Hepatic stellate cell (primary cell): ENCODE results near the gene KLHL24.
A peak's percentile ranks its signal among the peaks of the same experiment; 100 is the strongest.
"Not testable (repeated sequence)": the region's sequence is repeated elsewhere in the genome, so short reads cannot be mapped to it uniquely, and the experiment has no call there.

Experiments used
- DNase-seq: peaks from one replicate; pipeline ENCODE4 v3.0.0; 2011; ENCODE audit warnings: low spot score

Gene KLHL24

GRCh38 chr3:183695569-183696364 lies 60.3 kb downstream of the KLHL24 start:
- DNase-seq = no peak

GRCh38 chr3:183697123-183697609 lies 61.7 kb downstream of the KLHL24 start:
- no peak for DNase-seq

- DNase-seq = peak; percentile 89
Measured at GRCh38 chr3:183697610-183698317, 62.3 kb downstream of the KLHL24 start, which contains the start of gene YEATS2. Gene YEATS2 (plus strand): TSS chr3:183697797. CDS start chr3:183715163, 17,366 bp downstream.

GRCh38 chr3:183698318-183698751 lies 62.9 kb downstream of the KLHL24 start:
- DNase-seq = peak; percentile 71

GRCh38 chr3:183698756-183699155 lies 63.3 kb downstream of the KLHL24 start:
- DNase-seq = no peak

- no peak for DNase-seq
Measured at GRCh38 chr3:183699238-183699947, 64.0 kb downstream of the KLHL24 start.

GRCh38 chr3:183701744-183702143 lies 66.3 kb downstream of the KLHL24 start:
- no peak for DNase-seq

GRCh38 chr3:183703892-183704291 lies 68.5 kb downstream of the KLHL24 start:
- DNase-seq = not testable (repeated sequence)

GRCh38 chr3:183710231-183710630 lies 74.8 kb downstream of the KLHL24 start:
- DNase-seq = no peak

- DNase-seq = no peak
Measured at GRCh38 chr3:183711516-183711915, 76.1 kb downstream of the KLHL24 start.

GRCh38 chr3:183714622-183715021 lies 79.2 kb downstream of the KLHL24 start:
- no peak for DNase-seq

- DNase-seq = no peak
Measured at GRCh38 chr3:183718012-183718411, 82.6 kb downstream of the KLHL24 start.

GRCh38 chr3:183725387-183725786 lies 90.0 kb downstream of the KLHL24 start:
- DNase-seq = no peak

- DNase-seq = no peak
Measured at GRCh38 chr3:183728204-183728603, 92.8 kb downstream of the KLHL24 start.

- no peak for DNase-seq
Measured at GRCh38 chr3:183730361-183730760, 94.9 kb downstream of the KLHL24 start.

GRCh38 chr3:183731611-183732010 lies 96.2 kb downstream of the KLHL24 start:
- no peak for DNase-seq

GRCh38 chr3:183733553-183733952 lies 98.1 kb downstream of the KLHL24 start:
- DNase-seq = no peak
